SK-N-MC (cell line): Measurements from ENCODE around the gene CDC42SE2.

Source experiments
- DNase-seq: peaks from one replicate; pipeline ENCODE4 v3.0.0-alpha.2; 2011; ENCODE audit warnings: low read depth, low spot score
- H3K27ac ChIP-seq: fragments of 200-600 bp; sonication (generic); 2 replicates; pipeline ENCODE4 v1.5.1; 2016; ENCODE audit warnings: mixed run types
- H3K36me3 ChIP-seq: fragments of 200-600 bp; sonication (generic); 2 replicates; pipeline ENCODE4 v1.6.1; 2017; ENCODE audit warnings: antibody characterized with exemption, low read length, mixed read lengths; ENCODE audit not compliant: insufficient read depth
- H3K4me3 ChIP-seq: fragments of 200-600 bp; sonication (generic); 2 replicates; pipeline ENCODE4 v1.5.1; 2016
- H3K9ac ChIP-seq: fragments of 200-600 bp; sonication (generic); 2 replicates; pipeline ENCODE4 v1.8.0; 2017; ENCODE audit warnings: mixed run types, mixed read lengths; ENCODE audit not compliant: insufficient read length
- H3K9me3 ChIP-seq: fragments of 200-600 bp; sonication (generic); 2 replicates; pipeline ENCODE4 v1.6.1; 2017; ENCODE audit warnings: low read depth, mild to moderate bottlenecking, antibody characterized with exemption, low read length, moderate library complexity, mixed read lengths
- EZH2 ChIP-seq: fragments of 200-600 bp; sonication (generic); IDR thresholded peaks from one replicate; pipeline ENCODE4 v1.6.1; 2017; ENCODE audit warnings: antibody characterized with exemption
- FOXP2 ChIP-seq: optimal IDR thresholded peaks from 2 replicates; pipeline ENCODE3; 2011; ENCODE audit warnings: mild to moderate bottlenecking, moderate library complexity; ENCODE audit not compliant: insufficient read depth; ENCODE audit errors: extremely low read length, control extremely low read depth
- POLR2AphosphoS5 ChIP-seq: IDR thresholded peaks from 2 replicates; pipeline ENCODE4 v1.6.1; 2012; ENCODE audit warnings: mild to moderate bottlenecking, low read depth, low read length, borderline replicate concordance

CDC42SE2 gene

DNA sequence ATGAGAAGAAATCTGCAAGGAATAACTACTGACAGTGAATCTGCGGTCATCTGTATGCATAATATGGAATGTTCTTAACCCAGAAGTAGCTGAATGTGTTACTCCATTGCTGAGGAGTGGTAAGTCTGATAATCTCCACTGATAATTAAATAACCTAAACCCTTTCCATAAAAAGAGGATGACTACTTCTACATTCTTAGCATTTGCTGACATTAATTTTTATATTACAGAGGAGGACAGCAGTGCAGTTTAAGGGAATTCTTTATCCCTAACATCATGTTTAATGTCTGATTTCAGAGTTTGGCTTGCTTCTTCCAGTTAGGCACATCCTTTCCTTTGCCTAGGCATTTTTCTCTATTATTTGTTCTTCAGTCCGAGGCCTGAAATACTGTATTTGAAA, 52.2 kb downstream of the CDC42SE2 start:
- H3K9me3 ChIP-seq = no peaks in the 10 kb centered on the region; the same call in 1 of the 2 replicates
- H3K36me3 ChIP-seq = peaks cover 52% of the 10 kb centered on the region
- H3K27ac ChIP-seq = no peak overlapping the region
- no peak overlapping the region for H3K9ac ChIP-seq
- no peak for DNase-seq
- TF ChIP-seq POLR2AphosphoS5 (no peak), FOXP2 (no peak), EZH2 (no peak)
- H3K4me3 ChIP-seq = no peak overlapping the region

DNA sequence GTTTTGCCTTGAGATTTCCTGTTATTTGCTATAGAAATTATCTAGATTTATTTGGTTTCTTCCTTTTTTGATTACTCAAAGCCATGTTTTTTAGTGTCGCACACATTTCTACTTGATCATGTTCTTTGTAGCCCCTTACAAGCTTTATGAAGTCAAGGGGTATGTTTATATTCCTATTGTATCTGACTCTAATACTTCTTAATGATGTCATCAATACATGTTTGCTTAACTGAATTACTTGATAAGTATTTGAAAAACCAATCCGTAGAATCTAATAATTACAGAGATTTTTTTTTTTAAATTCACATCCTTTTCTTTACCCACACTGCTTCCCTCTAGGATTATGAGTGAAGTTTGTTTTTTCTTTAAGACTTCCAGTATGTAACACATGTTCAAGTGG, 53.0 kb downstream of the CDC42SE2 start:
- no peak for DNase-seq
- H3K9me3 ChIP-seq = no peaks in the 10 kb centered on the region; the same call in 1 of the 2 replicates
- no peak overlapping the region for H3K27ac ChIP-seq
- no peak overlapping the region for H3K4me3 ChIP-seq
- TF ChIP-seq EZH2 (no peak), POLR2AphosphoS5 (no peak), FOXP2 (no peak)
- no peak overlapping the region for H3K9ac ChIP-seq
- H3K36me3 ChIP-seq = peaks cover 60% of the 10 kb centered on the region

DNA sequence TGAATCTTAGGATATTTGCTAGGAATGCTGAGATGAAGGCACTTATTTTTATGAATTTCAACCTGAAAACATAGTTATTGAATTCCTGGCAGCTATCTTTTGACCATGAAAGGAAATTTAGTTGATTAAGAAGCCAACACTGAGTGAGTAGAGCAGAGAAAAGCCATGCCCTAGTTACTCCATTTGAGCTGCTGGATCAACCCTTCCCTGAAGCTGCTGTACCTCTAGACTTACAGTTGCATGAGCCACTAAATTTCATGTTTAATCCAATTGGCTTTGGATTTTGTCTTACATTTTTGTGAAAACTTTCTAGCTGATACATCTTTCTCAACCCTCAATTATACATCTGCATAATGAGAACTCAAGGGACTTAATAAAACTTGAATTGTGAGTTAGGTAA, 54.6 kb downstream of the CDC42SE2 start:
- Histone ChIP-seq H3K9ac (no peak overlapping the region), H3K27ac (no peak overlapping the region), H3K9me3 (no peaks in the 10 kb centered on the region; the same call in 1 of the 2 replicates), H3K4me3 (no peak overlapping the region), H3K36me3 (peaks cover 70% of the 10 kb centered on the region)
- no peak for TF ChIP-seq FOXP2
- no peak for TF ChIP-seq EZH2
- TF ChIP-seq POLR2AphosphoS5 = no peak
- DNase-seq = no peak

DNA sequence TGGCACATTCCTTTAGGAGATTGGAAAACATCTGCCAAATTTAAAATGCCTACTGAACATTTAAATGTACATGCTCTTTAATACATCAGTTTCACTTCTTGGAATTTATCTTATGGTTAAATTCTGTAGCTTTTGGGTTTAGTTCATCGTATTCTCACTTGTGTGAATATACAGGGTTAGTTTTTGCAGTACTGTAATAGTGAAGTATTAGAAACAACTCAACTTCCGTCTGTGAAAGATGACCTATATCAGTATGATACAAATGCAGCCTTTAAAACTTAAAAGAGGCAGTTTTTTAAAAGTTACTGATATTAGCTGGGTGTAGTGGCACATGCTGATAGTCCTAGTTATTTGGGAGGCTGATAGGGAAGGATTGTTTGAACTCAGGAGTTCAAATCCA, 57.2 kb downstream of the CDC42SE2 start:
- Histone ChIP-seq H3K9ac (no peak overlapping the region), H3K9me3 (no peaks in the 10 kb centered on the region; the same call in 1 of the 2 replicates), H3K36me3 (peaks cover 71% of the 10 kb centered on the region), H3K4me3 (no peak overlapping the region), H3K27ac (no peak overlapping the region)
- TF ChIP-seq FOXP2 (no peak), EZH2 (no peak), POLR2AphosphoS5 (no peak)
- DNase-seq = no peak

DNA sequence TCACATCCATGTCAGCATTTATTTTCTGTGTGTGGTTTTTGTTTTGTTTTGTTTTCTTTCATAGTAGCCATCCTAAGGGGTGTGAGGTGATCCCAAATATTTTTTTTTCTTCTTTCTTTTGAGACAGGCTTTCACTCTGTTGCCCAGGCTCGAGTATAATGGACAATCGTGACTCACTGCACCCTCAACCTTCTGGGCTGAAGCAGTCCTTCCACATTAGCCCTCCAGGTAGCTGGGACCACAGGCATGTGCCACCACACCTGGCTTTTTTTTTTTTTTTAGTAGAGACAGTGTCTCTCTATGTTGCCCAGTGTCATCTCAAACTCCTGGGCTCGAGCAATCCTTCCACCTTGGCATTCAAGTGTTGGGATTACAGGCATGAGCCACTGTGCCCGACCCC, 59.1 kb downstream of the CDC42SE2 start:
- no peak for DNase-seq
- Histone ChIP-seq H3K36me3 (peaks cover 65% of the 10 kb centered on the region), H3K9me3 (peaks cover 4% of the 10 kb centered on the region; the same call in 1 of the 2 replicates), H3K27ac (no peak overlapping the region), H3K9ac (no peak overlapping the region), H3K4me3 (no peak overlapping the region)
- TF ChIP-seq POLR2AphosphoS5 = no peak
- no peak for TF ChIP-seq EZH2
- TF ChIP-seq FOXP2 = no peak

DNA sequence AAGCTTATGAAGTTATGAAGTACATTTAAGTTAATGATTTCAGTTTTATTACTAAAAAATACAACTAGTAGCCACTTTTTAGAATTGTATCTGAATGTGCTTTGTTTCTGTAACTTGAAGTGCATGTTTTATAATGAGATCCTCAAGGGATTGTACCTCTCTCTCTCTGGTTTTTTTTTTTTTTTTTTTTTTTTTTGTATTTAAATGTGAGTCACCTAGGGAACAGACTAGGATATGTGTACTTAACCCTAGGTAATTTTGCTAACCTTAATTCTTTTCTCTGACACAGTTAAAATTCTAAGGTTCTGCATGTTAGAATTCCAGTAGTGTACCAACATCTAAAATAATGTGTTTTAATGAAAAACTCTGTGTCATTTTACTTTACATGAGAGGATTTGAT, 59.5 kb downstream of the CDC42SE2 start:
- peaks cover 64% of the 10 kb centered on the region for H3K36me3 ChIP-seq
- H3K27ac ChIP-seq = peak overlapping the region; percentile 62
- TF ChIP-seq EZH2 (no peak), POLR2AphosphoS5 (no peak), FOXP2 (no peak)
- H3K9me3 ChIP-seq = peaks cover 6% of the 10 kb centered on the region; the same call in 1 of the 2 replicates
- DNase-seq = no peak
- no peak overlapping the region for H3K4me3 ChIP-seq
- H3K9ac ChIP-seq = peak overlapping the region; percentile 28

DNA sequence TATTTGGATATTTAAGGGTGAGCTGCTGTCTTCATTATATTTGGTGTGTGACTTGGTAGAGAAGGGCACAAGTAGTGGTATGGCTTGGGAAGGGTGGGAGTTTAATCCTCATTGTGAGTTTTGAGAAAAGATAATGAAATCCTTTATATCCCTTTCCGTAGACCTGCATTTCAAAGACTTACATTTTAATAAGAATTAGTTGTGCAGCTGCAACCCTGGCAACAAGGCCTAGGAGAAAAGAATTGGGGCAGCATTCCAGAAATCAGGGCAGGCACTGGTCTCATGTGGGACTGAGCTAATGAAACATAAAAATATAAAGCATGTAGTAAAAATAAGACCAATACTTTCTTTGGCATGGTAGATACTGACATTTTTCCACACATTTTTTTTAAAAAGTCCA, 60.5 kb downstream of the CDC42SE2 start:
- H3K9ac ChIP-seq = no peak overlapping the region
- TF ChIP-seq FOXP2 (no peak), EZH2 (no peak), POLR2AphosphoS5 (no peak)
- peaks cover 64% of the 10 kb centered on the region for H3K36me3 ChIP-seq
- peaks cover 6% of the 10 kb centered on the region; the same call in 1 of the 2 replicates for H3K9me3 ChIP-seq
- no peak for DNase-seq
- H3K4me3 ChIP-seq = no peak overlapping the region
- H3K27ac ChIP-seq = peak overlapping the region; percentile 62

DNA sequence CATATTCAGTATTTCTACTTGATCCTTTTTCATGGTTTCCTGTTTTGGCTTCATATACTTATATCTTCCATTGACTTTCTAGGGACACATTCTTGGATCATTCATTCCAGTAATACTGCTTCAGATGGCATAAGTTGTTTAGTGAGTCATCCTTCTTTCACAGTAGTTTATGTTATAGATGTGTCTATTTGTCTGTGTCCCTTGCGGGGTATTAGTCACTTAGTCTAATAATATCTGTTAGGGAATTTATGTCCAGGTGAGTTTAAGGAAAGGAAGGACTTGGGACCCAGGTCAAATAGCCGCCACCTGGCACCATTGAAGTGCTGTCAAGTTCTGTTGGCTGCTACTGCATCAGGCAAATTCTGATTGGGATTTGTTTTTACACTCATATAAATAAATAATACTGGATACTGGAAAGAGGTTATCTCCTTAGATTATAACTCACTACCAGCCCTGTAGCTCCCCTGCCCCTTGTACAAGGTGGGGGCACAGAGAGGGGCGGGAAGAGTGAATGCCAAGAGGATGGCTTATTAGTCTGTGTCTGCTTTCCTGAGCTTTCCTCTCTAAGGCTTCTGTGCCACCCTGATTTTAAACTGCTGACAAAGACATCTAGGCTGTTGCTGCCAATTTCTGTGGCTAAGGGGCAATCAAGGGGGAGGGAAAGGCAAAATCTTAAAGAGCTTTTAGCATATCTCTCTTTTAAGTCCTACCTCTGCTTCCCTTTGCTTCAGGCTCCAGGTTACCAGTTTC, 64.9 kb downstream of the CDC42SE2 start:
- no peak for DNase-seq
- Histone ChIP-seq H3K36me3 (peaks cover 49% of the 10 kb centered on the region), H3K9ac (no peak overlapping the region), H3K27ac (no peak overlapping the region), H3K9me3 (peaks cover 6% of the 10 kb centered on the region; the same call in 1 of the 2 replicates), H3K4me3 (no peak overlapping the region)
- no peak for TF ChIP-seq EZH2
- TF ChIP-seq FOXP2 = no peak
- no peak for TF ChIP-seq POLR2AphosphoS5

DNA sequence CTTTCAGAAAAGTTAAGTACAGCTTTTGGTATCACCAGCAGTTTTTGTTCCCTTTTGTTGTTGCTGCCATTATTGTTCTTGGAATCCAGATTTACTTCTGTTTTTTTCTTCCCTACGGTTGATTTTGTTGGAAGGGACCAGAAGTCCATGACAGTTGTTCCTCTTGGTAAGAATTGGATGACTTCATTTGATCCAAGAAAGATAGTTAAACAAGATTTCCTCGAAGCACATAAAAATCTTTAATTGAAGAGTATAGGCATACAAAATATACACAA, 65.4 kb downstream of the CDC42SE2 start:
- H3K4me3 ChIP-seq = no peak overlapping the region
- TF ChIP-seq EZH2 (no peak), FOXP2 (no peak), POLR2AphosphoS5 (no peak)
- H3K9me3 ChIP-seq = peaks cover 6% of the 10 kb centered on the region; the same call in 1 of the 2 replicates
- no peak overlapping the region for H3K27ac ChIP-seq
- peaks cover 47% of the 10 kb centered on the region for H3K36me3 ChIP-seq
- DNase-seq = no peak
- no peak overlapping the region for H3K9ac ChIP-seq
